PC-9 (cell line): ENCODE measurements around the gene SNX15. TPM values are rescaled to one million over a fixed set of nuclear protein-coding genes. Genes with fewer than 3 reads are reported as not detected.

Experiments used
- BruUV-seq: library from RNA; stranded (reverse); fragments of 400-500 nt; replicated peaks from 2 replicates; lab custom pipeline; 2021; lab: Mats Ljungman, UMichigan
- CTCF ChIA-PET: fragments of 300-600 bp; sonication (Branson Sonifier 250); formaldehyde crosslinking; loops from one replicate; lab custom pipeline; 2022; ENCODE audit warnings: antibody characterized with exemption; lab: Charles Lee
- POLR2A ChIA-PET: fragments of 300-600 bp; sonication (Branson Sonifier 250); formaldehyde crosslinking; loops from one replicate; lab custom pipeline; 2022; ENCODE audit warnings: antibody characterized with exemption; ENCODE audit not compliant: unreplicated experiment; lab: Charles Lee
- DNase-seq, 2 experiments: peaks; one replicate each; pipeline versions ENCODE4 v3.0.0 to v3.0.0-alpha.2; 2015 to 2022; ENCODE audit warnings: mixed read lengths in 1 of 2
- H2AFZ ChIP-seq: fragments of 200-600 bp; sonication (generic); 2 replicates; pipeline ENCODE4 v1.8.1; 2017; ENCODE audit warnings: antibody characterized with exemption
- H3F3A ChIP-seq: fragments of 200-600 bp; sonication (generic); 2 replicates; pipeline ENCODE4 v1.8.1; 2017; ENCODE audit warnings: antibody characterized with exemption, mild to moderate bottlenecking, low read depth; ENCODE audit not compliant: insufficient read depth
- H3K27ac ChIP-seq: fragments of 200-600 bp; sonication (generic); 2 replicates; pipeline ENCODE4 v1.6.1; 2016; ENCODE audit warnings: mixed run types
- H3K27me3 ChIP-seq: fragments of 200-600 bp; sonication (generic); 2 replicates; pipeline ENCODE4 v1.6.1; 2016; ENCODE audit warnings: low read depth, mixed run types; ENCODE audit not compliant: insufficient read depth
- H3K36me3 ChIP-seq: fragments of 200-600 bp; sonication (generic); 2 replicates; pipeline ENCODE4 v1.6.1; 2016; ENCODE audit warnings: low read depth, mixed run types
- H3K4me1 ChIP-seq: fragments of 200-600 bp; sonication (generic); replicated peaks from 2 replicates; pipeline ENCODE4 v1.6.1; 2016; ENCODE audit warnings: mixed run types; ENCODE audit not compliant: insufficient read depth
- H3K4me2 ChIP-seq: fragments of 200-600 bp; sonication (generic); 2 replicates; pipeline ENCODE4 v1.6.1; 2017; ENCODE audit warnings: mixed run types
- H3K4me3 ChIP-seq: fragments of 200-600 bp; sonication (generic); 2 replicates; pipeline ENCODE4 v1.6.1; 2016; ENCODE audit warnings: mixed run types
- H3K79me2 ChIP-seq: fragments of 200-600 bp; sonication (generic); 2 replicates; pipeline ENCODE4 v1.6.1; 2017; ENCODE audit warnings: low read depth, mixed run types
- H3K9me2 ChIP-seq: fragments of 200-600 bp; sonication (generic); 2 replicates; pipeline ENCODE4 v1.8.1; 2017; ENCODE audit warnings: mild to moderate bottlenecking; ENCODE audit not compliant: insufficient read depth
- H3K9me3 ChIP-seq: fragments of 200-600 bp; sonication (generic); 2 replicates; pipeline ENCODE4 v1.8.1; 2016; ENCODE audit warnings: low read depth; ENCODE audit not compliant: insufficient read depth
- H4K20me1 ChIP-seq: fragments of 200-600 bp; sonication (generic); 2 replicates; pipeline ENCODE4 v1.8.1; 2017; ENCODE audit not compliant: insufficient read depth
- EZH2 ChIP-seq: fragments of 200-600 bp; sonication (generic); IDR thresholded peaks from 2 replicates; pipeline ENCODE4 v1.8.0; 2017; ENCODE audit warnings: antibody characterized with exemption, low read depth
- intact Hi-C: fragments of 100-400 bp; cut with micrococcal nuclease; formaldehyde crosslinking; loops from one replicate; pipeline ENCODE4 v1.10.0; 2022; ENCODE audit not compliant: unreplicated experiment
- total RNA-seq: library from RNA; stranded (reverse); gene quantifications from 2 replicates; pipeline ENCODE4 v1.2.3, GENCODE V29; 2021
- TF ChIP-seq, protein P1 (sequence below): fragments of 200-600 bp; sonication (generic); conservative IDR thresholded peaks from 2 replicates; pipeline ENCODE4 v1.6.1; 2017; ENCODE audit warnings: mixed run types, antibody characterized with exemption, mild to moderate bottlenecking, moderate library complexity

SNX15 gene
- total RNA-seq, 1 experiment from 2014 or later = 38.2 TPM

DNA sequence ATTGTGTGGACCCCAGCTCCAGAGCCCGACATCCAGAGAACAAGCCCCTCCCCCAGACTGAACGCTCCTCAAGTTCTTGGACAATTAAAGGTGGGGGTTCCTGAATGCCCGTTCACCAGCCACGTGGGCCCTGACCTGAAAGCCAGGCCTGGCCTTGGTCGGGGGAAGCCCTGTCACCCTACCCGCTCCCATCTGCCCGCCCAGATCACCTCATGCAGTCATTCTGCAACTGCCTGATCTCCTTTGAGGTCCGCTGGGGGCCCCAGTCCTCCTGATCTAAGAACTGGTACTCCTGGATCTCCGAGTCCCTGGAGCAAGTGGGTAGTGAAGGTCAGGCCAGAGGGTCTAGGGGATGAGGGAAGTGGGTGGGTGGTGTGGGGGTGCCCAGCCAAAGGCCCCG, 40.2 kb downstream of the SNX15 start:
- Histone ChIP-seq H3K79me2 (no peaks in the 10 kb centered on the region), H3K4me3 (no peak overlapping the region), H3K27ac (no peak overlapping the region), H3K4me1 (no peaks in the 10 kb centered on the region), H2AFZ (no peak overlapping the region), H3K36me3 (no peaks in the 10 kb centered on the region), H3K9me3 (no peaks in the 10 kb centered on the region), H3F3A (no peaks in the 10 kb centered on the region), H3K9me2 (no peaks in the 10 kb centered on the region), H3K4me2 (no peak overlapping the region), H3K27me3 (no peaks in the 10 kb centered on the region), H4K20me1 (no peaks in the 10 kb centered on the region)
- BruUV-seq = no TSS peak
- POLR2A ChIA-PET = no interaction called here
- intact Hi-C loops = no loop called here
- TF ChIP-seq, protein P1, sequence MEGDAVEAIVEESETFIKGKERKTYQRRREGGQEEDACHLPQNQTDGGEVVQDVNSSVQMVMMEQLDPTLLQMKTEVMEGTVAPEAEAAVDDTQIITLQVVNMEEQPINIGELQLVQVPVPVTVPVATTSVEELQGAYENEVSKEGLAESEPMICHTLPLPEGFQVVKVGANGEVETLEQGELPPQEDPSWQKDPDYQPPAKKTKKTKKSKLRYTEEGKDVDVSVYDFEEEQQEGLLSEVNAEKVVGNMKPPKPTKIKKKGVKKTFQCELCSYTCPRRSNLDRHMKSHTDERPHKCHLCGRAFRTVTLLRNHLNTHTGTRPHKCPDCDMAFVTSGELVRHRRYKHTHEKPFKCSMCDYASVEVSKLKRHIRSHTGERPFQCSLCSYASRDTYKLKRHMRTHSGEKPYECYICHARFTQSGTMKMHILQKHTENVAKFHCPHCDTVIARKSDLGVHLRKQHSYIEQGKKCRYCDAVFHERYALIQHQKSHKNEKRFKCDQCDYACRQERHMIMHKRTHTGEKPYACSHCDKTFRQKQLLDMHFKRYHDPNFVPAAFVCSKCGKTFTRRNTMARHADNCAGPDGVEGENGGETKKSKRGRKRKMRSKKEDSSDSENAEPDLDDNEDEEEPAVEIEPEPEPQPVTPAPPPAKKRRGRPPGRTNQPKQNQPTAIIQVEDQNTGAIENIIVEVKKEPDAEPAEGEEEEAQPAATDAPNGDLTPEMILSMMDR = no peak
- TF ChIP-seq EZH2 = no peak
- CTCF ChIA-PET = no interaction called here
- no peak for DNase-seq

- DNase-seq = no peak
- POLR2A ChIA-PET = interaction anchor here (0.7 kb wide), 1 partner anchor 114 kb away, joined by 6 read pairs; no protein-coding TSS in a partner anchor
These were observed 42.0 kb downstream of the SNX15 start for GRCh38 chr11:65069217-65069616.

DNA sequence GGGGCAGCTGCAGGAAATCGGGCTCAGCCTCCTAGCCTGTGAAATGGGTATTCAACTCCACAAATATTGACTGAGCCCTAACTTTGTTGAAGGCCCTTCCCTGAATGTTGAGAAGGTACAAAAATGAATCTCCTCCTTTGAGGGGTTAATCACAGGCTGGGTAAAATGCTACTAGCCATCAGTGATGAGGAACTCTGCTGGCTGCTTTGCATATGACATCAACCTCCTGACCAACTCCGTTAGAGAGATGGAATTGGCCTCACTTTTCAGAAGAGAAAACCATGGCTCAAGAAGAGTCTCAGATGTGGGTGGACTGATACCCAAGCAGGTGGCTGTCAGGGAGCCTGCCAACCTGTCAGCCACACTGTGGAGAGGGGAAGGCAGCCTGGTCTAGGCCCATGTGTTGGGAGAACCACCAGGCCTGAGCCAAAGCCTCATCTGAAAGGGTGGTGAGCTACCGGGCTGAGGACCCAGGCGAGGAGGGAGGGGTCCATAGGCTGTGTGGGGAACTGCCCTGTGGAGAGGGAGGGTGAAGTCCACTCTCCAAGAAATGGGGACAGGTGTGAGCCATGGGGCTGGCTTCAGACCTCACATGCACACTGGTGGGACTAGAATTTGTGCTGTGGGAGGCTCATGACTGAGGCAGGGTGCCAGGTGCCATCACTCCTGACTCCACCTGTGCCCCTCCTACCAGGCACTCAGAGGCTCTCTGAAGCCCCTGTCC, 44.8 kb downstream of the SNX15 start:
- ChIA-PET CTCF (no interaction called here), POLR2A (no interaction called here)
- Histone ChIP-seq H3K4me3 (no peak overlapping the region), H2AFZ (no peak overlapping the region), H3K9me2 (no peaks in the 10 kb centered on the region), H3F3A (peaks cover 14% of the 10 kb centered on the region), H4K20me1 (no peaks in the 10 kb centered on the region), H3K4me1 (no peaks in the 10 kb centered on the region), H3K9me3 (no peaks in the 10 kb centered on the region), H3K4me2 (no peak overlapping the region), H3K27ac (no peak overlapping the region), H3K36me3 (no peaks in the 10 kb centered on the region), H3K79me2 (no peaks in the 10 kb centered on the region), H3K27me3 (no peaks in the 10 kb centered on the region)
- BruUV-seq = no TSS peak
- peak in 1 of 2 experiments; percentile 15 for DNase-seq
- intact Hi-C loops = no loop called here
- TF ChIP-seq, protein P1 = no peak

More at GRCh38 chr11:65069217-65069616, 42.0 kb downstream of the SNX15 start:
- Histone ChIP-seq H3K27ac (no peak overlapping the region), H3K4me1 (no peaks in the 10 kb centered on the region), H3K9me2 (no peaks in the 10 kb centered on the region), H3K4me3 (no peak overlapping the region), H4K20me1 (no peaks in the 10 kb centered on the region), H3K9me3 (no peaks in the 10 kb centered on the region), H3K27me3 (no peaks in the 10 kb centered on the region), H2AFZ (no peak overlapping the region), H3F3A (no peaks in the 10 kb centered on the region), H3K79me2 (no peaks in the 10 kb centered on the region), H3K4me2 (no peak overlapping the region), H3K36me3 (no peaks in the 10 kb centered on the region)
- no TSS peak for BruUV-seq
- no peak for TF ChIP-seq EZH2
- TF ChIP-seq, protein P1 = no peak
- CTCF ChIA-PET = interaction anchor here (0.5 to 0.6 kb wide), 5 partner anchors 20 to 318 kb away, joined by 3 to 7 read pairs (median 4); no protein-coding TSS in a partner anchor
- intact Hi-C loops = no loop called here
